GM12878 (cell line): ENCODE measurements around the gene PDGFC.

Source experiments
- CTCF ChIP-seq, 3 experiments: IDR thresholded peaks in 2 of 3; conservative IDR thresholded peaks in 1 of 3; 2 replicates each; pipeline ENCODE4 v1.5.1; 2011; ENCODE audit warnings: low read depth in 3 of 3, low read length in 3 of 3, mild to moderate bottlenecking in 3 of 3, control low read depth in 2 of 3, moderate library complexity in 2 of 3, inconsistent platforms in 1 of 3, mixed read lengths in 1 of 3; ENCODE audit not compliant: control insufficient read depth in 2 of 3, insufficient read depth in 1 of 3; ENCODE audit errors: extremely low read depth in 1 of 3
- ESRRA ChIP-seq: IDR thresholded peaks from 2 replicates; pipeline ENCODE4 v1.6.1; 2012; ENCODE audit warnings: mild to moderate bottlenecking, low read length, improper control_type of control experiment
- JUND ChIP-seq: IDR thresholded peaks from 2 replicates; pipeline ENCODE4 v1.6.1; 2012; ENCODE audit warnings: low read depth, mild to moderate bottlenecking, low read length, improper control_type of control experiment, moderate library complexity
- SIN3A ChIP-seq: IDR thresholded peaks from 2 replicates; pipeline ENCODE4 v1.6.1; 2012; ENCODE audit warnings: low read depth, low read length, improper control_type of control experiment
- SMARCA5 ChIP-seq: fragments of 450-650 bp; IDR thresholded peaks from 2 replicates; pipeline ENCODE4 v1.6.1; 2017; ENCODE audit warnings: mild to moderate bottlenecking
- SREBF1 ChIP-seq: IDR thresholded peaks from 2 replicates; pipeline ENCODE4 v1.6.1; 2012; ENCODE audit warnings: mild to moderate bottlenecking, low read length
- TAF1 ChIP-seq: IDR thresholded peaks from 2 replicates; pipeline ENCODE4 v1.6.1; 2011; ENCODE audit warnings: mild to moderate bottlenecking, low read depth, low read length, borderline replicate concordance
- TCF7 ChIP-seq: IDR thresholded peaks from 2 replicates; pipeline ENCODE4 v1.6.1; 2014; ENCODE audit warnings: antibody characterized with exemption, borderline replicate concordance
- ZNF274 ChIP-seq: IDR thresholded peaks from one replicate; pipeline ENCODE4 v1.8.0; 2011; ENCODE audit not compliant: insufficient read length, insufficient read depth
- TF ChIP-seq, protein P1 (sequence below): fragments of 450-650 bp; IDR thresholded peaks from 2 replicates; pipeline ENCODE4 v1.6.1; 2014; ENCODE audit warnings: mild to moderate bottlenecking

DNA sequence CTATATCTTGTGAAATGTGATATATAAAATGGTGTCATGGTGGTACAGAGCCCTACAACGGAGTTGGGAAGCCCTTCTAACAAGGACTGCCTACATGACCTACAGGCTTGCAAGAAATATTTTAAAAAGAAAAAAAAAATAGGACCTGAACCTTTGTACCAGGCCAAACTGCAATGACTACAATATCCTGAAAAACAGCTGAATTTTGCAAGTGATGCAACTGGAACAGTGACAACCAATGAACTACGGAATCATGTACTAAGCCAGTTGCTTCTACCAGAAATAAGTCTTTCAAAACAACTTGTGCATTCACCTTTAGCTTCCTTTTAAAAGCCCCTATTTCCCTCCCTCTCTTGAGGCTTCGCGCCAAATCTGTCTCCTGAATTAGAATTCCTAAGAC, 58.4 kb downstream of the PDGFC start:
- TF ChIP-seq SMARCA5 (no peak), TCF7 (no peak), CTCF (IDR thresholded peaks at IDR 0.05 in 2 of 3, conservative IDR thresholded peaks at IDR 0.05 in 1 of 3; ENCODE audit: control insufficient read depth in 2 of 3, extremely low read depth in 1 of 3, insufficient read depth in 1 of 3, low read depth in 3 of 3, low read length in 3 of 3) (no peak), SIN3A (no peak), JUND (no peak), ZNF274 (no peak), SREBF1 (no peak), TAF1 (no peak), ESRRA (no peak)
- TF ChIP-seq, protein P1, sequence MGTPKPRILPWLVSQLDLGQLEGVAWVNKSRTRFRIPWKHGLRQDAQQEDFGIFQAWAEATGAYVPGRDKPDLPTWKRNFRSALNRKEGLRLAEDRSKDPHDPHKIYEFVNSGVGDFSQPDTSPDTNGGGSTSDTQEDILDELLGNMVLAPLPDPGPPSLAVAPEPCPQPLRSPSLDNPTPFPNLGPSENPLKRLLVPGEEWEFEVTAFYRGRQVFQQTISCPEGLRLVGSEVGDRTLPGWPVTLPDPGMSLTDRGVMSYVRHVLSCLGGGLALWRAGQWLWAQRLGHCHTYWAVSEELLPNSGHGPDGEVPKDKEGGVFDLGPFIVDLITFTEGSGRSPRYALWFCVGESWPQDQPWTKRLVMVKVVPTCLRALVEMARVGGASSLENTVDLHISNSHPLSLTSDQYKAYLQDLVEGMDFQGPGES = no peak
